Inflammatory macrophage treated with lipopolysaccharide for 4 hours (primary cell): Measurements from ENCODE around the gene SELENOO.
A peak's percentile ranks its signal among the peaks of the same experiment; 100 is the strongest.

Experiments
- DNase-seq: peaks from one replicate; pipeline ENCODE4 v3.0.0-alpha.2; 2020

Gene SELENOO

DNA sequence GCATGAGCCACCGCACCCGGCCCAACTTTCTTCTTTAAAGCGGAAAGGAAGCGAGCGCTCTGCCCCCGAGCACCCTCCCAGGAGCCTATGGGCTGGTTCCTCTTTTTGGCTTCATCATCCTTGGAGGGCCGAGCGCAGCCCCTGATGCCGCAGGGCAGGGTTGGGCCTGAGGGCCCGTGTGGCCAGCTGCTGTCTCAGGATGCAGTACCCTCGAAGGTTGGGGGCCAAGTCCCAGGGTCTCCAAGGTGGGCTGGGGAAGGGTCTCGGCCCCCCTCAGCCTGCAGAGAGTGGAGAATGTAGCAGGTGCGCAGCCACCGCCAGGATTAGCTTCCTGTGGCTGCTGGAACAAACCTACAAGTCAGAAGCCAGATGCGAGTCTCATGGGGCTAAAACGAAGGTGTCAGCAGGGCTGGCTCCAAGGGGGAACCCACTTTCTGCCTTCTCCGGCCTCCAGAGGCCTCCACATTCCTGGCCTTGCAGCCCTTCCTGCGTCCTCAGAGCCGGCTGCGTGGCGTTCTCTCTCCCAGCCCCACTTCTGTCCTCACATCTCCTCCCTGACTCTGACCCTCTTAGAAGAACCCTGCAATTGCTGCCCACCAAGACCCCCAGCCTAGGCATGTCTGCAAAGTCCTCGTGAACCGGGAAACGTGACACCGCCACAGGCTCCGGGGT lies 27.4 kb upstream of the SELENOO start:
- DNase-seq: peak; percentile 72

DNA sequence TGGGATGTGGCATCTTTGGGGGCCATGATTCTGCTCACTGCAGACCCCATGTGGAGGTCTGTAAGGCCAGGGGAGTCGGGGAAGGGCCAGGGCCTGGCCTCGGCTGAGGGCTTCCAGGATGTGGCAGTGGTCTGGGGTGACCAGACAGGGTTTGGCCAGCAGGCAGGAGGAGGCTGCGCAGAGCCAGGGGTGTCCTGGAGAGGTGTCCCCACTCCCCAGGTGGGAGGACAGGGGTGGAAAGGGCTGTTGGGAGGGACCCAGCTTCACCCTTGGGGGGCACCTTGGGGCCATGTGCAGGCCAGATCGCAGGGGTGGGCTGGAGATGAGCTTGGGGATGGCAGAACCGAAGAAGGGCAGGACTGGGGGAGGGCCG lies 26.8 kb upstream of the SELENOO start:
- DNase-seq: no peak

DNA sequence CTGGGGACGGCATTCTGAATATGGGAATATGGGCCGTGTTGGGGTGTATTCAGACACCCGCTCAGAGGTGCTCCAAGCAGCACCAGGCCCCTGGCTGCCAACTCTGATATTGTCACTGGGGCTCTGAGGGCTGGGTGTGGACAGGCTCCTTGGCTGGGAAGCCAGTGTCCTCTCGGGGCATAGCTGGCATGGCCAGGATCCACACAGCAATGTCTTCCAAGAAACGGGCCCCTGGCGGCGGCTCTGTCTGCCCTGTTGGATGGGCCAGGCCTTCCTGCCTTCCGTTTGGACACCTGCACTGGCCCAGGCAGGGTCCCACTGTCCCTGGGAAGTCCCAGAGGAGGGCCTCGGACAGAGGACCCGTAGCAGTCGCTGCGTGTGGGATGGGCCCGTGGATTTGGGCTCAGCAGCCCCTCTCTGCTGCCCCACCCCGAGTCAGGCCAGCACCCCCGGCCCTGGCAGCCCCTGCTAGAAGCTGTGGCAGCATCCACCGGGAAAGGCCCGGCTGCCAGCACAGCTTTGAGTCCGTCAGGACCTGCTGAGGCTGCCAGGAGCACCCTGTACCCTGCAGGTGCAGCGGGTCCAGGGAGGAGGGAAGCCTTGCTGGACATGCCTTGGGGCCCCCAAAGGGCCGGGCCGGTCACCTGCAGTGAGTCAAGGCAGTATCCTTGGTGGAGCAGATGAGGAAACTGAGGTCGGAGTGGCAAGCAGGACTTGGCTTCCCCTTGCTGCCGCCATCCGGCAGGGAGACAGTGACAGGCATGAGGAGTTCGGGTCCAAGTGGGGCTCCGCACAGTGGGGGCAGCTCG lies 26.2 kb upstream of the SELENOO start:
- DNase-seq: no peak

DNA sequence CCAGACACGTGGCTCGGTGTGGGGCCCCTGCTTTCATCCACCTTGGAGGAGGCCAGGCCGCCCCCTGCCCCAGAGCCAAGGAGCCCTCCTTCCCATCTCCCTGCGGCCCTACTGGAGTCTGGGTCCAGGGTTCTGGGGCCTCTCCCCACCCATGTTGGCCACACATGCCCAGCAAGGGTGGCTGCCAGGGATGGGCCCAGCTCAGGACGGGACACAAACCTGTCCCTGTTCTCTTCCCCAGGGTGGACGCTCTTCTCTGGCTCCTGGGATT lies 25.7 kb upstream of the SELENOO start:
- no peak for DNase-seq

DNA sequence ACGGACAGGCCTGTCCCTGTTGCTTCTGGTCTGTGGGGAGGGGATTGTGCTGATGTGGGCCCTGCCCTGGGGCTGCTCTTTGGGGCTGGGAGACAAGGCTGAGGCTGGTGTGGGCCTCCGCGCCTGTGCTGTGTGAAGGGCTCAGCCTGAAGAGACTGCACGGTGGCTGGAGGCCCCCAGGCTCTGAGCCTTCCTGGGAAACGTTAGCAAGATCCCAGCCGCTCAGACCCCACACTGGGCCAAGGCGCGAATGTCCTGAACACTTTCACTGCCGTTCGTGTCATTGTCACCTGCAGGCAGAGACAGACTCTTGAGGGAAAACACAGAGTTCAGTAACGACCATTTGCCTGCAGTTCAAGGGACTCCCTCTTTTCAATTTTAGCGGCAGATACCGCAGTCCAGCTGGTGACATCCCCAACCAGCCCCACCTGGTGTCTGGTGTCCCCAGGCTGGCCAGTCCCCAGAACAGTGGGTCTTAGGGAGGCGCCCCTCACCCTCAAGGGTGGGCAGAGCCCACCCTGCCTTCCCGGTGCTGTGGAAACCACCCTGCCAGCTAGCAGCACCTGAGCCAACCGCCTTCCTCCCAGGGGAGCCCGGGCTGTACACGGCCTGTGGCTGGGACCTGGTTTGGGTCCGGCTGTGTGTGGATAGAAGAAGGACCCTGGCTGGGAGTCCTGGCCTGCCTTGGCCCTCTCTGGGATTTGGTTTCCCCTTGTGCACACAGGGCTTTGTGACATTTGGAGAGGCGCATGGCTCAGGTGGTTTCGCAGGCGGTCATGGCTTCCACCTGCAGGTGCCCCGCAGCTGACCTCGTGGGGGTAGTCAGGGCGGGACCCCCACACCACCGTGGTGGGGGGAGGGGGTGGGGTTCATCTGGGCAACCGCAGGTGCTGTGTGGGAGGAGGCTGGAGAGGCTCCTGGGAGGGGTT lies 24.6 kb upstream of the SELENOO start:
- DNase-seq: no peak

DNA sequence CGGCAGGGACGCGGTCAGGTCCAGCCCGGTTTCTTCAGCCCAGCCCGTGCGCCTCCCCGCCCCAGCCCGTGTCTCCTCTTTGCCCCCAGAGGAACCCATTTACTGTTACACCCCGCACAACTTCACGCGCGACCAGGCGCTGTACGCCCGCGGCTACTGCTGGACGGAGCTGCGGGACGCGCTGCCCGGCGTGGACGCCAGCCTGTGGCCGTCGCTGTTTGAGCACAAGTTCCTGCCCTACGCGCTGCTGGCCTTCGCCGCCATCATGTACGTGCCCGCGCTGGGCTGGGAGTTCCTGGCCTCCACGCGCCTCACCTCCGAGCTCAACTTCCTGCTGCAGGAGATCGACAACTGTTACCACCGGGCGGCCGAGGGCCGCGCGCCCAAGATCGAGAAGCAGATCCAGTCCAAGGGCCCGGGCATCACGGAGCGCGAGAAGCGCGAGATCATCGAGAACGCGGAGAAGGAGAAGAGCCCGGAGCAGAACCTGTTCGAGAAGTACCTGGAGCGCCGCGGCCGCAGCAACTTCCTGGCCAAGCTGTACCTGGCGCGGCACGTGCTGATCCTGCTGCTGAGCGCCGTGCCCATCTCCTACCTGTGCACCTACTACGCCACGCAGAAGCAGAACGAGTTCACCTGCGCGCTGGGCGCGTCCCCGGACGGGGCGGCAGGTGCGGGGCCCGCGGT lies 23.8 kb upstream of the SELENOO start:
- no peak for DNase-seq

DNA sequence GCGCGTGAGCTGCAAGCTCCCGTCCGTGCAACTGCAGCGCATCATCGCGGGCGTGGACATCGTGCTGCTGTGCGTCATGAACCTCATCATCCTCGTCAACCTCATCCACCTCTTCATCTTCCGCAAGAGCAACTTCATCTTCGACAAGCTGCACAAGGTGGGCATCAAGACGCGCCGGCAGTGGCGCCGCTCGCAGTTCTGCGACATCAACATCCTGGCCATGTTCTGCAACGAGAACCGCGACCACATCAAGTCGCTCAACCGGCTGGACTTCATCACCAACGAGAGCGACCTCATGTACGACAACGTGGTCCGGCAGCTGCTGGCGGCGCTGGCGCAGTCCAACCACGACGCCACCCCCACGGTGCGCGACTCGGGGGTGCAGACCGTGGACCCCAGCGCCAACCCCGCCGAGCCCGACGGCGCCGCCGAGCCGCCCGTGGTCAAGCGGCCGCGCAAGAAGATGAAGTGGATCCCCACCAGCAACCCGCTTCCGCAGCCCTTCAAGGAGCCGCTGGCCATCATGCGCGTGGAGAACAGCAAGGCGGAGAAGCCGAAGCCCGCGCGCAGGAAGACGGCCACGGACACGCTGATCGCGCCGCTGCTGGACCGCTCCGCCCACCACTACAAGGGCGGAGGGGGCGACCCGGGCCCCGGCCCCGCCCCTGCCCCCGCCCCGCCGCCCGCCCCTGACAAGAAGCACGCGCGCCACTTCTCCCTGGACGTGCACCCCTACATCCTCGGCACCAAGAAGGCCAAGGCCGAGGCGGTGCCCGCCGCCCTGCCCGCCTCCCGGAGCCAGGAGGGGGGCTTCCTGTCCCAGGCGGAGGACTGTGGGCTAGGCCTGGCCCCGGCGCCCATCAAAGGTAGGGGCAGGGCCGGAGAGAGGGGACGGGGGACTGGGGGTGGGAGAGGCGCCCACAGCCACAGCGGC lies 23.0 kb upstream of the SELENOO start:
- DNase-seq: no peak

DNA sequence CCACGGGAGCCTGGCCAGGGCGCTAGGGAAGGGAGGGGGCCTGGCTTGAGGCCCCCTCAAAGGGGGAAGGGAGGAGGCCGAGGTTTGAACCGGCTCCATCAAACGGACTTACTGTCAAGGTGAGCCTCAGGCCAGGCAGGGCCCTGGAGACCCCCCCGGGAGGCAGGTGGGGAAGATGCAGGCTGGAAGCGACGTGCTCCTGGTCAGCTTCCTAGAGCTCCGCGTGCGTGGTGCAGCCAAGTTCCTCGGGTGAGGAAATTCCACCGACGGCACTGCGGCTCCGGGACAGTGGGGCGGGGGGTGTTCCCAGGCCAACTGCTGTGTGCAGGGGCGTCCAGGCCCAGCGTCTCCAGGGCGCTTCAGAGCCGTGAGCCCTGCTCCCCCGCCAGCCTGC lies 22.3 kb upstream of the SELENOO start:
- no peak for DNase-seq

DNA sequence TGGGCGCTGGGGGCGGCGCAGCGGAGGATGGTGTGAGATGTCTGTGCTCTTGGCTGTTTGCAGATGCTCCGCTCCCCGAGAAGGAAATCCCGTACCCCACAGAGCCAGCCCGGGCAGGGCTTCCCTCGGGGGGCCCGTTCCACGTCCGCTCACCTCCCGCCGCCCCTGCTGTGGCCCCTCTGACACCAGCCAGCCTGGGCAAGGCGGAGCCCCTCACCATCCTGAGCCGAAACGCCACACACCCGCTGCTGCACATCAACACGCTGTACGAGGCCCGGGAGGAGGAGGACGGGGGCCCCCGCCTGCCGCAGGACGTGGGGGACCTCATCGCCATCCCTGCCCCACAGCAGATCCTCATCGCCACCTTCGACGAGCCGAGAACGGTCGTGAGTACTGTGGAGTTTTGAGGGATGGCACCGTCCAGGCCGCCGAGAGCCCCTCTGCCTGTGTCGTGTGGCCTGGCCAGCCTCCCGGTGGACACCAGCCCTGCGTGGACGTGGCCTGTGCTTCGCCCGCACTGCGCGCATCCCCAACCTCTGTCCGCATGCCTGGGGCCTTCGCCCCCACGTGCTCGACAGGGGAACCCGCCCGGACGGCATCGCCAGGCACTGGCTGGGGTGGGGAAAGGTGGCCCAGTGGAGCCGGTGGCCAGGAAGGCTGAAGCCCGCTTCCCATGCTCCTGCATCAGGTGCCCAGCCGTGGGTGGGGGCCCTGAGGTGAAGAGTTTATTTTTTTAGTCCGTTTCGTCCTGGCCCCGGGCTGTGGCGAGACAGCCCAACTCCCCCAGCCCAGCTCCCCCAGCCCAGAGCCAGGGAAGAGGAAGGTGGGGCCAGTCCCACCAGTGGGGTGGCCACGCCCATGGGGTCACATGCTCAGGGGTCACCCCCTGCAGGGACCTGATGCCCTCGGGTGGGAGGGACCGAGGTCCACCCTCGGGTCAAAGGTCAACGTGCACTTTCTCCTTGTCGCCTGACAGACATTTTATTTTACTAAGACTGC lies 21.6 kb upstream of the SELENOO start:
- no peak for DNase-seq

DNA sequence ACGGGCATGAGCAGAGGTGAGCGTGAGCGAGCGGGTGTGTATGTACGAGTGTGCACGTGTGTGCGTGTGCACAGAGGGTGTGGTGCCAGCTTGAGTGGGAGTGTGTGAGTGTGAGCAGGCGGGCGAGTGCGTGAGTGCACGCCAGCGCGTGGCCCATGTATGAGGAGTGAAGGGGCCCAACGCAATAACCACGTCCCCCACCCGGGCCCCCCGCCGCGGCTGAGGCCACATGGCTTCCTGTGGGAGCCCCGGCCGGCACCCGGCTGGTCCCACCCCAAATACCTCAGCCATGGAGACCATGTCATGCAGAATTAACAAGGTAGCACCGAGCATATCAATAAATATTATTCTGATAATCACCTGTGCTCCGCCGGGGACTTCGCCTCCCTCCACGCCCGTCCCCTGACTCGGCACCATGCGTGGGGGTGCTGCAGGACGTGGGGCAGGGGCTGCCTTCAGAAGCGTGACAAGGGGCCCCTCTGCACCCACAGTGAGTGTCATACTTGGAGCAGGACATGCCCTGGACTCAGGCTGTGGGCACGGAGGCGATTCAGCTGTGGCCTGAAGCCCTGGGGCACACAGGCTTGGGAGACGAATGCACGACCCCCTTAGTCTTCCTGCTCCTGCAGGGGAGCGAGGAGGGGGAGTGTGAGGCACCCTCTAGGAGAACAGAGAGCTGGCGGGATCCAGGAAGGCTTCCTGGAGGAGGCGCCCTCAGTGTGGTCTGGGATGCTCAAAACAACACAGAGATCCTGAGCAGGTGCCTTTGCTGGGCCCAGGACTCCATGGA lies 20.7 kb upstream of the SELENOO start:
- DNase-seq: no peak

DNA sequence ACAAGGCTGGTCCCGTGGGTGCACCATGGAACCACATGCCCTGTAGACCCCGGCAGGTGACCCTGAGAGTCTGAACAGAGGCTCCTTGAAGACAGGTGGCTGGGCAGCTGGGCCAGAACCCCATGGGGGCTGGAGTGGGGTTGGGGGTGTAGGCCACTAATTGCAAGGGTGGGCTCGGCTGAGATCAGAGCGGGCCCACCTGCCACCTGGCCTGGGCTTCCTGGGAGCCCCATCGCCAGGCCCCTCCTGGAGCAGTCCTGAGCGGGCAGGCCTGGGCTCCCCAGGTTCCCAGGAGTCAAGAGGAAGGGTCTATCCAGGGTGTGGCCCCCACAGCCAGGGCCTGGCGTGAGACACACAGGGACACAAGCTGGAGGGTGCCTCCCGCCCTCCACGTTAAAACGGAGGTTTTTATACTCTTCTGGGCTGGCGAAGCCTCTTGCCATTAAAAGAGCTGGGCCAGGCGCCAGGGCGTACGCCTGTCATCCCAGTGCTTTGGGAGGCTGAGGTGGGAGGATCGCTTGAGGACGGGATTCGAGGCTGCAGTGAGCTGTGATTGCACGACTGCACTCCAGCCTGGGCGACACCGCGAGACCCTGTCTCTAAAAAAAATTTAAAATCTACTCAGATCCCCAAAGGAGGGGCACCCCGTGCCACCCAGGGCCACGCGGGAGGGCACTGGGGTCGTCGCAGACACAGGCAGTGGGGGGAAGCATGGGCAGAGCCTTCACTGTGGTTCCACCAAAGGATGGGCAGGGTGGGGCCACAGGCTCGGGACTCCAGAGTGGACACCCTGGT lies 19.9 kb upstream of the SELENOO start:
- no peak for DNase-seq

DNA sequence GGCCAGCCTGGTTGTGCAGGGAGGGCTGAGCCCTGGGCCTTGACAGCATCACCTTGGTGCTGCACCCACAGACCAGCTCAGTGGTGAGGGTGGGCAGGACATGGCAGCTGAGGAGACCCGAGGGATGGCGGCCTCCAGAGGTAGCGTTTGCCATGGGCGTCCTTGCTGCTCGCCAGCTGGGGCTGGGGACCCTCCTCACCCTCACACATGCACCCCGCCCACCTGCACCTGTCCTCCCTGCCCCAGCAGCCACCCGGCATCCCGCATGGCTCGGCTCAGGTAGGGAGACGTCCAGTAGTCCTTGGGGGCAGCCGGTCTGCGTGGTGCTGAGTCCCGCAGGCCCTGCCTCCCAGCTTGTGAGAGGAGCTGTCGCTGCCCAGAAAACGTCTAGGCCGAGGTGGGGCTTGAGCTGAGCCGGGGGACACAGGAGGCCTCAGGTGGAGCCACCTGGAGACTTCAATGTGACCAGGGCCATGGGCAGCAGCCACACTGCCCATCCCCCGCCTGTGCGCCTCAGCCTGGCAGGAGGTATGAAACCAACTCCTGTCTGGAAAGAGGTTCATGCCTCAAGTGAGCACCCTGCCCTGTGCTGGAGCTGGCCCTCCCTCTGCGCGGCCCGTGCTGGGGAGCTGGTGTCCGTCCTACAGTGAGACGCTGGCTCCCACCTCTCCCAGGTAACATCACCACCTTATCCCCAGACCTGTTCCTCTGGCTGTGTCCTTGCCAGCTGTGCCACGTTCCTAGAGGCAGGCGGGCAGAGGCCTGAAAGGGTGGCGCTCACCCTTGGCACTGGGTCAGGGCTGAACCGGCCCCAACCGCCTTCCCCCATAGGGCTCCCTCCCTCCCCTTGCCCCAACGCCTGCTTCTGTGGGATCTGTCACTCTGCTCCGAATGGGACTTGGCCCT lies 18.4 kb upstream of the SELENOO start:
- no peak for DNase-seq

DNA sequence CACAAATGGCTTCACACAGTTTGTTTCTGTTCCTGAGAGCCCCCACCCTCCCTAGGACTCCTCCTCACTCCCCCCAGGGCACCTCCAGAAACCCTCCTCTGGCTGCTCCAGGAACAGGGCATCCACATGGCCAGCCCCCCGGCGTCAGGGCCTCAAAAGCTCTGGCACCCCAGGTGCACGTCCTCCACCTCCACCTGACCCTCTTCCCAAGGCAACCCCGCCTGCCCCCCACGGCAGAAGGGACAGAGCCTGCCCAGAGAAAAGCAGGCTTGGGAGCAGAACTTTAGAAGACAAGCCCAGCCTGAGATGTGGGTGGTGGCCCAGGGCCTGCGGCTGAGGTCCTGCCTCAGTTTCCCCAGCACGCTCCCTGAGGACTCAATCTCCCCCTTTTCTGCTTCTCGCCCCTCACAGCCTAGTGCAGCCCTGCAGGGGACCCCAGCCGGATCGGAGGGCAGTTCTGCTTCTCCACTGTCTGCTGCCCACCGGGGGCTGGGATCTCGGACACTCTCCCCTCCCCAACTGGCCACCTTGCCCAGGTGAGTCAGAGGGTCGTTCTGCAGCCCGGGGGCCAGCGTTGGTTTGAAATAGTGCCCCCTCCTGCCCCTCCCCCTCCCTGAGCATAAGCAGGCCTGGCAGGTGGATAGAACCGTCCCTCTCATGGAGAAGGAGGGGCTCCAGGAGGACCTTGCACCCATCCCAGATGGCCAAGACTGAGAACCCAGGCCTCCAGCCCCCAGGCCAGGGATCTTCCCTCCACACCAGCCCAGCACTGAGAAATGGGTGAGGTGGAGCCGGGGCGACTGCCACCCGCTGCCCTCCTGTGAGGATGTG lies 17.5 kb upstream of the SELENOO start:
- no peak for DNase-seq

DNA sequence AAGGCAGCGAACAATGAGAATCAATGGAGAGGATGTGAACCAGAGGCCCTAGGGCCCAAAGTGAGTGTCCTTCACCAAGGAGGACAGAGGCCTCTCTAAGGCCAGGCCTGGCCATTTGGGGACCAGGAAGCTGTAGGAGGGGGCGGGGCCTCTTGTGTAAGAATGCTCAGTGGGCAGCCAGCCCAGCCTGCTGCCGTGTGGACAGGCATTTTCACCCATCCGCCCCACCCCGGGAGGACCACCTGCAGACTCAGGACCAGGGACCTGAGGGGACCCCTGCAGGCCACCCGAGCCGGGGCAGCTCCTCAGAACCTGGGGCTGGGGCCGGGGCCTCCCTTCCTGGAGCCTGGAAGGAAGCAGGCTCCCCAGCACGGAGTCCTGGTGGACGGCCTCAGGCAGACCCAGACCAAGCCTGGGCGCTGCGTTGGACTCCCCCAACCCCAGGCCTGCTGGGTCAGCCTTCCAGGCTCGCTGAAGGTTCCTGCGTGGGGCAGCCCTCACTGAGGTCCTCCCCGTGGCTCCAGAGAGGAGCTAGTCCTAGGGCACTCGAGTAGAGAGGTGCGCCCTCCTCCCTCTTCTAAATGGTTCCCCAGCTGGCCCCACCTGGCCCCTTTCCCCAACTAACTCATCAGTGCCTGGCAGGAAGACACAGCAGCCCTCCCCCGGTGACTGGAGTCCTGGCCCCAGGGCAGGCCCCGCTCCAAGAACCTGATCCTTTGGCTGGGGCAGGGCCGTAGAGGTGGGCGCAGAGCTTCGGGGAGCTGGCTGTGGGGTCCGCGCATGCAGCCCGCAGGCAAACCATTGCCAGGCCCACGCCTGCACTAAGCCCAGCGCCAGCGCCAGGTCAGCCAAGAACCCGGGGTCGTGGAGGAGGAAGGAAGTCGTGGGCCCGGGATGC lies 16.6 kb upstream of the SELENOO start:
- DNase-seq: peak; percentile 57

DNA sequence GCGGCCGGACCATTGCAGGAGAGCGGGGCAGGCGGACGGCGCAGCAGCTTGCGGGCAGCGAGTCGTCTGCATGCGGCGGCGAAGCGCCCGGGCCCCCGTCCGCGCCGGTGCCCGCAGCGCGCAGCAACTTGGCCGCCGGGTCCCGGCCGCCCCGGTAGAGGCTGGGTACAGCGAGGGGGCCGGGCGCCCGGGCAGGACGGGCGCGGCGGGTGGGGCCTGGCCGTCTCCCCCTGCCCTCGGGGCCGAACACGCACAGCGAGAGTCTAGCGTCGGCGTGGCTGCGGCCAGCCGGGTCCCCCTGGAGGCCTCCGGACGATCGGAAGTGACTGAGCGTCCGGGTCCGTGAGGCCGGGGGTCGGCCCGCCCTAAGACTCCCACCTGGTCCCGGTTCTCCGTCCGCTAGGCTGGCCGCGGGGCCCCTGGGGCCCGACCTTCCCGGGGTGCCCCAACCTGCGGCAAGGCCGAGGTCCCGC lies 15.9 kb upstream of the SELENOO start:
- no peak for DNase-seq
